HL-60/S4 treated with retinoic acid at 250 ng/mL for 4 days and 3 days (cell line): ENCODE data around the gene CFAP100.

Source experiments
- in situ Hi-C: fragments of 300-500 bp; cut with MboI; formaldehyde crosslinking; loops from 2 replicates; pipeline ENCODE4 v1.7.0; 2022; ENCODE audit warnings: low sequenced_read_pairs

Gene CFAP100

GRCh38 chr3:126394179-126394976, at the start of gene CFAP100:
Gene CFAP100, plus strand, starts transcription at chr3:126394909. Its CDS starts 1,092 bp downstream, at chr3:126396001.
- in situ Hi-C loops, result no loop called here

GRCh38 chr3:126345231-126345630, 49.5 kb upstream of the CFAP100 start:
- in situ Hi-C loops, result no loop called here

GRCh38 chr3:126345641-126346460, 48.9 kb upstream of the CFAP100 start:
- in situ Hi-C loops, result no loop called here

- in situ Hi-C loops, result no loop called here
Observed at GRCh38 chr3:126346466-126346865, 48.2 kb upstream of the CFAP100 start.

GRCh38 chr3:126347543-126348161, 47.1 kb upstream of the CFAP100 start:
- in situ Hi-C loops, result no loop called here

- in situ Hi-C loops, result no loop called here
Observed at GRCh38 chr3:126348308-126348920, 46.3 kb upstream of the CFAP100 start.

GRCh38 chr3:126349071-126349470, 45.6 kb upstream of the CFAP100 start:
- in situ Hi-C loops, result no loop called here

DNA sequence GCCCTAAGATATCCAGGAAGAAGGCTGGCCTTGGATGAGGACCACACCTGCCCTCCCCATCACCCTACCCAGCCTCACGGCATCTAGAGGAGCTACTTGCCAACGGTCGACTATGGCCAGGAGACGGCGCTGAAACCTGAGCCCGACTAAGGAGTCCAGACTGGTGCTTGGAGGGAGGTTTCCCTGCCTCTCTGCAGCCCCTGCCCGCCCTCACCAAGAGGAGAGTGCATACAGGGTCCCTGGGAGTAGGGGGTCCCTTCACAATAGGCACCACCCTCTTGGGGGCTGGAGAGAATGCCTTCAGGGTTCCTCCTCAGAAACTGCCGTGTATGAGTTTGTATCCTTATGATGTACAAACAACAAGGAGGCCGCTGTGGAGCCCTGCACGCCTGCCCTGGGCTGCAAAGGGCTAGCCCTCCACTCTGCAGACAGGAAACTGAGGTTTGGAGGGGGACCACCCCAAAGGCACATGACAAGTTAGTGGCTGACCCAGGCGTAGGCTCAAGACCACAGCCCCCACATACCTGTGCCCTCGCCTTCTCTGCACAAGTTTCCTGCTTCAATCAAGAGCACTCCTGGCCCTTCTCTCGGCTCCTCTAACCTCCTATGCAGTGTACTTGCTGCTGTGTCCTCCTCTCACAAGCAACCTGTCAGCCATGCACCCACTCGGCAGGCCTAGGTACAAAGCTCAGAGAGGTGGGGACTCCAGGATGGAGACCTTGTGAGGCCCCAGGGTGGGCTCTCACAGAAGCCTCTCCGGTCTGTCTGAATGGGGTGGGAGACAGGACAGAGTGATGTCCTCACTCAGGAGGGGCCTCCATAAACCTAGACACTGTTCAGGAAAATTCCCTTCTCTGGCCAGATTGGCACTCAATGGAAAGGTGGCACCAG, 44.9 kb upstream of the CFAP100 start:
- in situ Hi-C loops, result no loop called here

GRCh38 chr3:126350502-126351085, 44.1 kb upstream of the CFAP100 start:
- in situ Hi-C loops, result no loop called here

DNA sequence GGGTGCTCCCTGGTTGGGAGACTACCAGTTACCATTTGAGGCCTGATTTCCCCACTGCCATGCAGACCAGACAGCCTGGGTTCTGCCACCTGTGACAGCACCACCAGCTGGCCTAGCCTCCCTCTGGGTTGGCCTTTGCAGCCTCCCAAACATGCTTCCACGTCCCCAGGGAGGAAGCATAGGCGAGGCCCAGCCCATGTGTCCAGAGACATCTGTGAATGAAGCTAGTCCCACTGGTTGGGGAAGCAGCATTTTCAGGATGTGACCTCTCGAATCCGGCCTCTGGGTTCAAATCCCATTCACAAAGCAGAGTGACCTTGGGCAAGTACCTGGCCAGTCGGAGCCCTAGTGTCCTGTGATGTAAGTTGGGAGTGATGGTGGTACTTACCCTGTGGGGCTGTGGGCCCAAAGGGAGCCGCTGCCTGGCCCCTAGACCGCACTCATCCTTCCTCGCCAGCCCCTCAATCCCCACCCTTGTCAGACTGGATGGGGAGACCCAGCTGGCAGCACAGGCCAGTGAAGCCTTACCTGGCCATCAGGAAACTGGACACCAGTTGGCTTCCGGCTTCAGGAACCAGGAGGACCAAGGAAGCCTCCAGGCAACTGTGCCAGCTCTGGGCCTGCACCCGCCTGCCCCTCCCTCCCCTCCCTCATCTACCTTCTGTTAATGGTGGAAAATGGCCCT, 43.5 kb upstream of the CFAP100 start:
- in situ Hi-C loops, result no loop called here

DNA sequence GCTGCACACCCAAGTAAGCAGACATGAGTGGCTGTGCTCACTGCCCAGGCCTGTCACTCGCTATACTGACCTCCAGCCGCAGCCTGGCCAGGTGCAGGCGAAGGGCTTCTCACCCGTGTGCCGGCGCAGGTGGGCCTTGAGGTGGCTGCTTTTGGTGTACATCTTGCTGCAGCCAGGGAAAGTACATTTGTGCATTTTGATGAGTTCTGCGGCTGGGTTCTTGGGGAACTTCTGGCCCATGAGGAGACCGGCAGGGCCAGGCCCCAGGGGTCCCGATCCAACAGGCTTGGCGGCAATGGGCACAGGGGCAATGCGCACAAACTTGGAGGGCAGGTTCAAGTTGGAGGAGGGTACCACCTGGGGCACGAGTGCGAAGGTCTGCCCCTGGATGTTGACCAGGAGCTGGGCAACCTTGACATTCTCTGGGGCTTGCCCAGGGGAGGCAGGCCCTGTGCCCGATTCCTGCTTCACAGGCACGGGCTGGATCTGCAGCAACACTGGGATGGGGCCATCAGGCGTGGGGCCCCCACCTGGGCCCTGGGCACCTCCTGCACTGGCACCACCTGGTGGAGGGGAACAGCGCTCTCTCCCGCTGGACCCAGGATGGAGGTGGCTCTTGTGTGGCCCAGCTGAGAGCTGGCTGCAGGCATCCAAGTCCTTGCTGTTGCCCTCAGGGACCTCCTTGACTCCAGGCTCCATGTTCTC, 42.8 kb upstream of the CFAP100 start:
- in situ Hi-C loops, result no loop called here

GRCh38 chr3:126352476-126353454, 41.9 kb upstream of the CFAP100 start:
- in situ Hi-C loops, result no loop called here

GRCh38 chr3:126353694-126354321, 40.9 kb upstream of the CFAP100 start:
- in situ Hi-C loops, result no loop called here

DNA sequence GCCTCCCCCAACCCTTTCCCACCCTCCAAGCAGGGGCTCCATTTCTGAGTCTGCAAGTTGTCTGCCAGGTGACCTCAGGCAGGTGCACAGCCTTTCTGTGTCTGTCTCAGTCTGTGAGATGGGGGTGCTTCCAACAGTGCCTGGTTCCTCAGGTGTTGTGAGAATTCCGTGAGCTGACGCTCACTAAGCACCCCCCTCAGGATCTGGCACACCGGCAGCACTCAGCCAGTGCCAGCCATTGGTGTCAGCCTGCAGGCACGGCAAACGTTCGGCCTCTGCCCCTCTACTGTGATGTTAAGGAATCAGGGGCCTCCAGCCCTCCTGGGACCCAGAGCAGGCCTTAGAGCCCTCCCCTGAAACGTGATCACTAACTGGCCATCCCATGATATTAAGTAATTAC, 39.9 kb upstream of the CFAP100 start:
- in situ Hi-C loops, result no loop called here

DNA sequence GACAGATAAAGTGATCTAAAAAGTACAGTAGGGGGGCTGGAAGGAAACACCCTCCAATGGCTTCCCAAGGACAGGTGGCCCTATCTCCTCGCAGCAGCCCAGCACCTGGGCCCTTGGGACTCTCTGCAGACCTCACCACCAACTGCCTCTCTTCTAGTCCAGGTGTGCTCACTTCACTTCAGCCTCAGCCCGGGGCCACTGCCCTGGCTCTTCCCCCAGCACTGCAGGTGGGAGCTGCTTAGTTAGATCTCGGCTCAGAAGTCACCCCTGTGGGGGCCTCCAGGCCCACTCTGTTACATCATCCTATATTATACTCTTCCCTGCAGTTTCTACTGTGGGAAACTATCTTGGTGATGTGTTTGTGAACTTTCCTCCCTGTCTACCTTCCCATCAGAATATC, 39.5 kb upstream of the CFAP100 start:
- in situ Hi-C loops, result no loop called here

GRCh38 chr3:126355777-126356372, 38.8 kb upstream of the CFAP100 start:
- in situ Hi-C loops, result no loop called here
